K562 (cell line): ENCODE measurements around the gene CHTF8.

Source experiments
- BCLAF1 ChIP-seq, 2 experiments: fragments of 450-650 bp in 1 of 2; IDR thresholded peaks; 2 replicates each; pipeline ENCODE4 v1.6.1; 2011 to 2017; ENCODE audit warnings: low read depth in 2 of 2, antibody characterized with exemption in 1 of 2, borderline replicate concordance in 1 of 2, low read length in 1 of 2, mild to moderate bottlenecking in 1 of 2, mixed read lengths in 1 of 2; ENCODE audit not compliant: control insufficient read depth in 1 of 2
- ESRRA ChIP-seq: fragments of 450-650 bp; IDR thresholded peaks from 2 replicates; pipeline ENCODE4 v1.6.1; 2014; ENCODE audit warnings: low read depth, mild to moderate bottlenecking, moderate library complexity, borderline replicate concordance
- HSF4 ChIP-seq: fragments of 250-450 bp; sonication (Bioruptor Pico); IDR thresholded peaks from 2 replicates; pipeline ENCODE4 v2.1.2; 2022; ENCODE audit warnings: mild to moderate bottlenecking, moderate library complexity, borderline replicate concordance
- NR3C1 ChIP-seq: sonication (generic); formaldehyde crosslinking; IDR thresholded peaks from 2 replicates; pipeline ENCODE4 v1.8.1; 2022; ENCODE audit warnings: missing genetic modification reagents
- SNRNP70 ChIP-seq: fragments of 200-400 bp; formaldehyde crosslinking; optimal IDR thresholded peaks from 2 replicates; pipeline ENCODE3; 2017; ENCODE audit warnings: low read depth, low read length
- TSC22D4 ChIP-seq: fragments of 450-650 bp; IDR thresholded peaks from 2 replicates; pipeline ENCODE4 v1.6.1; 2016; ENCODE audit warnings: missing genetic modification characterization, missing biosample characterization, control low read depth
- VEZF1 ChIP-seq: fragments of 200-800 bp; sonication (Bioruptor generic); IDR thresholded peaks from 2 replicates; pipeline ENCODE4 v1.6.1; 2017; ENCODE audit warnings: missing genetic modification characterization, missing compliant biosample characterization
- ZBTB7A ChIP-seq: IDR thresholded peaks from 2 replicates; pipeline ENCODE4 v1.6.1; 2011; ENCODE audit warnings: low read depth, mild to moderate bottlenecking, low read length, moderate library complexity, borderline replicate concordance; ENCODE audit not compliant: control insufficient read depth
- ZFP36 ChIP-seq: fragments of 150-350 bp; IDR thresholded peaks from 2 replicates; pipeline ENCODE4 v1.6.1; 2018; ENCODE audit warnings: low read length, low read depth; ENCODE audit not compliant: partially characterized antibody
- TF ChIP-seq, protein P1 (sequence below): fragments of 450-650 bp; conservative IDR thresholded peaks from 2 replicates; pipeline ENCODE4 v1.6.1; 2016; ENCODE audit warnings: missing genetic modification characterization, low read depth, mild to moderate bottlenecking, control low read depth, missing compliant biosample characterization
- TF ChIP-seq, protein P2 (sequence below): fragments of 450-650 bp; IDR thresholded peaks from 2 replicates; pipeline ENCODE4 v1.6.1; 2018; ENCODE audit not compliant: partially characterized antibody

DNA sequence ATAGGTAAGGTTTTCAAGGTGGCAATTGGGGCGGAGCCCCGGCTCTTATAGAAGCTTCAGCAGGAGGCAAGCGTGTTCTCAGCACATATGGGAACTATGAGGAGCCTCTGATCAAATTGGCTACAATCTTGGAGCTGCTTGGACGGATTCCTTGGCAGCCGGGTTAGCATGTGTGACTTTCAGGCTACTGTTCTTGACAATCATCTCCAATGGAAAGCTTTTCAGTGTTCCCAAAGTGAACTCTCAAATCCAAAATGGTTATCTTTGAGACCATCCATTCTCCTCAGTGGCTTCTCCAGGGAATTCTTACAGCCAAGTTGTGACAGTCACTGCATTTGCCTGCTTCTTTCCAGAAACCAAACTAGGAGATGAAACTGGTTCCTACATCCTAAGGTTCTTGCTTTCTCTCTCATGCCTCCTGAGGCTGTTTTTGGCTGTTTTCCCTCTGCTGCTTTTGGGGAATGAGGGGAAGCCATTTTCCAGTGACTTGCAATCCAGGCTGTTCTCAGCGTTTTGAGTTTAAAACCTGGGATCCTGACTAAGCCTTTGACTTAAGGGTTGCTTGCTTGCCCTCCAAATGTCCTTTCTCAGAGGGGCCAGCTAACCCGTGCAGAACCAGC, 16.0 kb downstream of the CHTF8 start:
- TF ChIP-seq SNRNP70, result no peak
- TF ChIP-seq, protein P1, sequence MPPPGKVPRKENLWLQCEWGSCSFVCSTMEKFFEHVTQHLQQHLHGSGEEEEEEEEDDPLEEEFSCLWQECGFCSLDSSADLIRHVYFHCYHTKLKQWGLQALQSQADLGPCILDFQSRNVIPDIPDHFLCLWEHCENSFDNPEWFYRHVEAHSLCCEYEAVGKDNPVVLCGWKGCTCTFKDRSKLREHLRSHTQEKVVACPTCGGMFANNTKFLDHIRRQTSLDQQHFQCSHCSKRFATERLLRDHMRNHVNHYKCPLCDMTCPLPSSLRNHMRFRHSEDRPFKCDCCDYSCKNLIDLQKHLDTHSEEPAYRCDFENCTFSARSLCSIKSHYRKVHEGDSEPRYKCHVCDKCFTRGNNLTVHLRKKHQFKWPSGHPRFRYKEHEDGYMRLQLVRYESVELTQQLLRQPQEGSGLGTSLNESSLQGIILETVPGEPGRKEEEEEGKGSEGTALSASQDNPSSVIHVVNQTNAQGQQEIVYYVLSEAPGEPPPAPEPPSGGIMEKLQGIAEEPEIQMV (tag), result no peak
- TF ChIP-seq ZFP36, result no peak
- no peak for TF ChIP-seq BCLAF1 (IDR thresholded peaks at IDR 0.05; ENCODE audit: borderline replicate concordance in 1 of 2, control insufficient read depth in 1 of 2, low read depth in 2 of 2, low read length in 1 of 2)
- TF ChIP-seq ZBTB7A, result no peak
- no peak for TF ChIP-seq NR3C1 (CRISPR knock-in tag)
- TF ChIP-seq, protein P2, sequence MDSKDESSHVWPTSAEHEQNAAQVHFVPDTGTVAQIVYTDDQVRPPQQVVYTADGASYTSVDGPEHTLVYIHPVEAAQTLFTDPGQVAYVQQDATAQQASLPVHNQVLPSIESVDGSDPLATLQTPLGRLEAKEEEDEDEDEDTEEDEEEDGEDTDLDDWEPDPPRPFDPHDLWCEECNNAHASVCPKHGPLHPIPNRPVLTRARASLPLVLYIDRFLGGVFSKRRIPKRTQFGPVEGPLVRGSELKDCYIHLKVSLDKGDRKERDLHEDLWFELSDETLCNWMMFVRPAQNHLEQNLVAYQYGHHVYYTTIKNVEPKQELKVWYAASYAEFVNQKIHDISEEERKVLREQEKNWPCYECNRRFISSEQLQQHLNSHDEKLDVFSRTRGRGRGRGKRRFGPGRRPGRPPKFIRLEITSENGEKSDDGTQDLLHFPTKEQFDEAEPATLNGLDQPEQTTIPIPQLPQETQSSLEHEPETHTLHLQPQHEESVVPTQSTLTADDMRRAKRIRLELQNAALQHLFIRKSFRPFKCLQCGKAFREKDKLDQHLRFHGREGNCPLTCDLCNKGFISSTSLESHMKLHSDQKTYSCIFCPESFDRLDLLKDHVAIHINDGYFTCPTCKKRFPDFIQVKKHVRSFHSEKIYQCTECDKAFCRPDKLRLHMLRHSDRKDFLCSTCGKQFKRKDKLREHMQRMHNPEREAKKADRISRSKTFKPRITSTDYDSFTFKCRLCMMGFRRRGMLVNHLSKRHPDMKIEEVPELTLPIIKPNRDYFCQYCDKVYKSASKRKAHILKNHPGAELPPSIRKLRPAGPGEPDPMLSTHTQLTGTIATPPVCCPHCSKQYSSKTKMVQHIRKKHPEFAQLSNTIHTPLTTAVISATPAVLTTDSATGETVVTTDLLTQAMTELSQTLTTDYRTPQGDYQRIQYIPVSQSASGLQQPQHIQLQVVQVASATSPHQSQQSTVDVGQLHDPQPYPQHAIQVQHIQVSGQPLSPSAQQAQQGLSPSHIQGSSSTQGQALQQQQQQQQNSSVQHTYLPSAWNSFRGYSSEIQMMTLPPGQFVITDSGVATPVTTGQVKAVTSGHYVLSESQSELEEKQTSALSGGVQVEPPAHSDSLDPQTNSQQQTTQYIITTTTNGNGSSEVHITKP, result no peak
- no peak for TF ChIP-seq TSC22D4 (tag)
- TF ChIP-seq HSF4 (CRISPR knock-in tag), result no peak
- TF ChIP-seq ESRRA, result no peak
- TF ChIP-seq VEZF1 (CRISPR knock-in tag), result no peak
